Lower leg skin (tissue), 4 donors: ENCODE results near the gene CASKIN2. TPM values are rescaled to one million over a fixed set of nuclear protein-coding genes. Genes with fewer than 3 reads are reported as not detected.
A peak's percentile ranks its signal among the peaks of the same experiment; 100 is the strongest.

Experiments used
- DNase-seq, 2 donors: peaks; one replicate each; pipeline ENCODE4 v3.0.0-alpha.2; 2019; ENCODE audit warnings: low spot score in 2 of 2
- H3K4me3 ChIP-seq: fragments of 200-600 bp; sonication (generic); 2 replicates; pipeline ENCODE4 v1.5.1; 2017; ENCODE audit warnings: mild to moderate bottlenecking, low read depth; ENCODE audit not compliant: poor library complexity, severe bottlenecking
- POLR2A ChIP-seq, 2 donors: fragments of 450-650 bp; IDR thresholded peaks; one replicate each; pipeline ENCODE4 v1.6.1; 2016 to 2017; ENCODE audit warnings: antibody characterized with exemption in 2 of 2, mild to moderate bottlenecking in 1 of 2, moderate library complexity in 1 of 2
- WGBS, 2 donors: methylation state at CpG; one replicate each; pipeline ENCODE4 v1.1.5; 2018; 5-methylcytosine and 5-hydroxymethylcytosine counted together
- intact Hi-C: fragments of 100-400 bp; cut with DNase I; formaldehyde crosslinking; loops from one replicate; pipeline ENCODE4 v1.15.0; 2023; ENCODE audit warnings: low total_unique reads
- total RNA-seq, 4 donors: library from RNA; depleted of rRNA; stranded (reverse); fragments of >200 nt; gene quantifications; one replicate each; pipeline ENCODE4 v1.1.0, GENCODE V29; 2016
- TF ChIP-seq, protein P1 (sequence below), 3 donors: fragments of 450-650 bp; IDR thresholded peaks; one replicate each; pipeline ENCODE4 v1.5.1; 2016; ENCODE audit warnings: antibody characterized with exemption in 3 of 3, mild to moderate bottlenecking in 3 of 3, moderate library complexity in 2 of 3

CASKIN2 gene
- total RNA-seq, 4 donors from 2014 or later = 11.7 to 23.2 (median 17.8) TPM

DNA sequence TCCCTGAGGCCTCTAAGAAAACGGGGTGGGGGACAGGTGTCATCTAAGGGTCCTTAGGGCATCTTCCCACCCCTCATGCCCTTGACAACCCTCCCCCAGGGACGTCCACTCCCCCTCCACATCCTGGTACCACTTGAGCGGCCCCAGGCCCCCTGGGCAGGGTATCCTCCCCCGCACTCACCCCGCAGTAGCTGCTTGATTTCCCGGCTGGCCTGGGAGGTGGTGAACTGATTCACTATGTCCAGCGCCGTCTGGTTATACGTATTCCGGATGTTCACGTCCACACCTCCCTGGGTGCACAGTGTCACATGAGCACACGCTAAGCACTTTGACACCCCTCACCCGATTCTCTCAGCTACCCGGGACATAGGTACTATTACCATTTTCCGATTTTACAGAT lies 9.7 kb downstream of the CASKIN2 start:
- H3K4me3 ChIP-seq = no peak overlapping the region
- intact Hi-C loops = no loop called here
- no peak for DNase-seq
- TF ChIP-seq, protein P1, sequence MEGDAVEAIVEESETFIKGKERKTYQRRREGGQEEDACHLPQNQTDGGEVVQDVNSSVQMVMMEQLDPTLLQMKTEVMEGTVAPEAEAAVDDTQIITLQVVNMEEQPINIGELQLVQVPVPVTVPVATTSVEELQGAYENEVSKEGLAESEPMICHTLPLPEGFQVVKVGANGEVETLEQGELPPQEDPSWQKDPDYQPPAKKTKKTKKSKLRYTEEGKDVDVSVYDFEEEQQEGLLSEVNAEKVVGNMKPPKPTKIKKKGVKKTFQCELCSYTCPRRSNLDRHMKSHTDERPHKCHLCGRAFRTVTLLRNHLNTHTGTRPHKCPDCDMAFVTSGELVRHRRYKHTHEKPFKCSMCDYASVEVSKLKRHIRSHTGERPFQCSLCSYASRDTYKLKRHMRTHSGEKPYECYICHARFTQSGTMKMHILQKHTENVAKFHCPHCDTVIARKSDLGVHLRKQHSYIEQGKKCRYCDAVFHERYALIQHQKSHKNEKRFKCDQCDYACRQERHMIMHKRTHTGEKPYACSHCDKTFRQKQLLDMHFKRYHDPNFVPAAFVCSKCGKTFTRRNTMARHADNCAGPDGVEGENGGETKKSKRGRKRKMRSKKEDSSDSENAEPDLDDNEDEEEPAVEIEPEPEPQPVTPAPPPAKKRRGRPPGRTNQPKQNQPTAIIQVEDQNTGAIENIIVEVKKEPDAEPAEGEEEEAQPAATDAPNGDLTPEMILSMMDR (IDR thresholded peaks at IDR 0.05) = no peak
- TF ChIP-seq POLR2A (IDR thresholded peaks at IDR 0.05) = no peak
- 91 to 92% methylated on average over 15 of the region's 15 CpGs for WGBS, 2 donors

DNA sequence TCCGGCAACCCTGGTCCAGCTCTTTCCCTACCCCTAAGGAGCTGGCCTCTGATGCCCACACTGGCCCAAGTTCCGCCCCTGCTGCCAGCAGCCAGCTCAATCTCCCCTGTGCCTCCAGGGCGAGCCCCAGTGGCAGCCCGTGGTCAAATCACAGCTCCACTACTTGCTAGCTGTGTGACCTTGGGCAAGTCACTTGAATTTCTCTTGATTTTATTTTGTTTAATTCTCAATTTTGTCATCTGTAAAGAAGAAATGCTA lies 10.3 kb downstream of the CASKIN2 start:
- TF ChIP-seq, protein P1 (IDR thresholded peaks at IDR 0.05) = no peak
- TF ChIP-seq POLR2A (IDR thresholded peaks at IDR 0.05) = no peak
- DNase-seq = no peak
- WGBS, 2 donors = 86 to 89% methylated on average over 4 of the region's 4 CpGs
- intact Hi-C loops = no loop called here
- no peak overlapping the region for H3K4me3 ChIP-seq

DNA sequence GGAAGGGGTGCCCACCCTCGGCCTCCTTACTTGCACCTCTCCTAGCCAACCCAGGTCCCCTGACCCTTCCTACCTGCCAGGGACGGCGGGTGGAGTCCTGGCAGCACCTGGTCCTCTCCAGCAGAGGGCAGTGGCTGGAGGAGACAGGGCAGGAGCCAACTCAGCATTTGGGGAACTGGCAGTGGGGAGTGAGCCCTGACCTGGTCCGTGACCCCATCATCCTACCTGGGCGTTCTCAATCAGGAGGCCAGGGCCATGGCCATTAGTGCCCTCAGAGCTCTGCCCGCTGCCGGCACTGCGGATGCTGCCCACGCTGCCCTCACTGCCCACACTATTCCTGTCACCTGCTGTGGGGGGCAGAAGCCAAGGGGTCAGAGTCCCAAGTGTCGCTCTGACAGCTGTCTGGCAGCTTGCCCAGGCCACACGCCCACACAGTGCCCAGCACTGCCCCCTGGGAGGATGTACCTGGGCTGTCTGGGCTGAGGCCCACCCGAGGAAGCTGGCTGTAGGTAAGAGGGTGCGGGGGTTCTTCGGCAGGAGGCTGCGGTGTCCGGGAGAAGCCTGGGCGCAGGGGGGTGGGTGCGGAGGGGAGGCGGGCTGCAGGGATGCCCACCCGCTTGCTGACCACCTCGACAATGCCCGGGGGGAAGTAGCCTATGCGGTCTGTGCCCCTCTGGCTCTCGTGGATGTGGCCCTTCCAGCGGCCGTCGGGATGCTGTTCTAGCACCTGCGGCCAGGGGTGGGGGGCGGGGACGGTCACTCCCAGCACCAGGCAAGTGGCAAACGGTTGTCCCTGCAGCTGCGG lies 10.8 kb downstream of the CASKIN2 start:
- no peak for TF ChIP-seq POLR2A (IDR thresholded peaks at IDR 0.05)
- TF ChIP-seq, protein P1 (IDR thresholded peaks at IDR 0.05) = peak in 1 of 3 donors; percentile 11
- intact Hi-C loops = no loop called here
- no peak for DNase-seq
- H3K4me3 ChIP-seq = no peak overlapping the region
- WGBS, 2 donors = 75 to 86% methylated on average over 23 to 28 of the region's 32 CpGs

DNA sequence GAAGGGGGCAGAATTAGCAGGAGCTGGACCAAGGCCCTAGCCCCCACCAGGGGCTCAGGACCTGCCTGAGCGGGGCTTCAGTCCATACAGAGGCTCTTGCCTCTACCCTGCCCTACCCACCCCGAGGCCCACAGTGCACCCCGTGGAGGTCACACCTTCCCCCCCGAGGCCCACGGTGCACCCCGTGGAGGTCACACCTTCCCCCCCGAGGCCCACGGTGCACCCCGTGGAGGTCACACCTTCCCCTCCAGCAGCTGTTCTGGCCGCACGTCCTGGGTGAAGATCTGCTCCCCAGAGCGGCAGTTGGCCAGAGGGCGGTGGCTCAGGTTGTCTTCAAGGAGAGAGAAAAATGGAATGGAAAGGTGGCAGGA lies 11.4 kb downstream of the CASKIN2 start:
- TF ChIP-seq, protein P1 (IDR thresholded peaks at IDR 0.05) = no peak
- TF ChIP-seq POLR2A (IDR thresholded peaks at IDR 0.05) = no peak
- DNase-seq = no peak
- no peak overlapping the region for H3K4me3 ChIP-seq
- 64 to 75% methylated on average over 13 of the region's 13 CpGs for WGBS, 2 donors
- intact Hi-C loops = no loop called here

DNA sequence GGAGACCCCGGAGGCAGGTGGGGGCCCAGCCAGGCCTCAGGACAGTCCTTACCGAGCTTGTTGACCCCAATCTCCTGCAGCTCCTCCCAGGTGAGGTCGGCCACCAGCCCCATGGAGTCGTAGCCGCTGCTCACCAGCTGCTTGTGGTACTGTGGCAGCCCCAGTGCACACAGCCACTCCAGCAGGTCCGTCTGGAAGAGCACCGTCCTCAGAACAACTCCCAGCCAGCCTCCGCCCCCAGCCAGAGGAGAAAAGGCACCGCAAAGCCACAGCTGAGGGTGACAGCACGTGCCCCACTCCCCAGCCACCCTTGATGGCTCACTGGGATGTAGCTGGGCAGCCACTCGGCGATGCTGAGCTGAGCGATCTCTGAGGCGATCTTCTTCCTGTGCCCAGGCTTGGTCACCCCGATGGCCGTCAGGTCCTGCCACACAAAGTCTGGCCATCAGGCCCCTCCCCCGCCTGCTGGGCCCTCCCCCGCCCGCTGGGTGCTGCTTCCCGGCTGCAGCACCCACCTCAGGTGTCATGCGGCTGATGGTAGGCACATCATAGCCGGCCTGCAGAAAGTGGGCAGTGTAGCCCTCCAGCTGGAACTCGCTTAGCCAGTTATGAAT lies 11.9 kb downstream of the CASKIN2 start:
- intact Hi-C loops = no loop called here
- H3K4me3 ChIP-seq = no peak overlapping the region
- no peak for TF ChIP-seq POLR2A (IDR thresholded peaks at IDR 0.05)
- TF ChIP-seq, protein P1 (IDR thresholded peaks at IDR 0.05) = no peak
- WGBS, 2 donors = 82 to 88% methylated on average over 16 to 21 of the region's 23 CpGs
- no peak for DNase-seq
